Calu3 (cell line): ENCODE data around the gene MEF2C. TPM values are rescaled to one million over a fixed set of nuclear protein-coding genes. Genes with fewer than 3 reads are reported as not detected.

ENCODE experiments used
- BruUV-seq: library from RNA; stranded (reverse); fragments of 400-500 nt; replicated peaks from 2 replicates; lab custom pipeline; 2021; lab: Mats Ljungman, UMichigan
- CTCF ChIA-PET: fragments of 300-600 bp; sonication (Branson Sonifier 250); formaldehyde crosslinking; loops from one replicate; lab custom pipeline; 2022; ENCODE audit warnings: antibody characterized with exemption; lab: Charles Lee
- DNase-seq: peaks from one replicate; pipeline ENCODE4 v3.0.0; 2022
- H3K27ac Mint-ChIP-seq: one replicate; pipeline ENCODE4 v1.8.0; 2022; ENCODE audit warnings: mixed read lengths; ENCODE audit not compliant: unreplicated experiment
- H3K27me3 Mint-ChIP-seq: one replicate; pipeline ENCODE4 v1.8.0; 2022; ENCODE audit warnings: mixed read lengths; ENCODE audit not compliant: unreplicated experiment
- H3K36me3 Mint-ChIP-seq: one replicate; pipeline ENCODE4 v1.8.0; 2022; ENCODE audit warnings: mild to moderate bottlenecking, moderate library complexity, mixed read lengths; ENCODE audit not compliant: insufficient read depth, unreplicated experiment
- H3K4me1 Mint-ChIP-seq: one replicate; pipeline ENCODE4 v1.8.0; 2022; ENCODE audit warnings: mild to moderate bottlenecking, low read depth, mixed read lengths; ENCODE audit not compliant: unreplicated experiment
- H3K4me3 Mint-ChIP-seq: one replicate; pipeline ENCODE4 v1.8.0; 2022; ENCODE audit warnings: mild to moderate bottlenecking, low read depth, moderate library complexity, mixed read lengths; ENCODE audit not compliant: unreplicated experiment
- H3K9me3 Mint-ChIP-seq: one replicate; pipeline ENCODE4 v1.8.0; 2022; ENCODE audit warnings: low read depth, mixed read lengths; ENCODE audit not compliant: unreplicated experiment
- CTCF ChIP-seq: fragments of 200-600 bp; IDR thresholded peaks from one replicate; pipeline ENCODE4 v1.8.0; 2022; ENCODE audit warnings: antibody characterized with exemption; ENCODE audit not compliant: unreplicated experiment
- intact Hi-C: fragments of 100-400 bp; cut with micrococcal nuclease; formaldehyde crosslinking; loops from one replicate; pipeline ENCODE4 v1.10.0; 2022; ENCODE audit not compliant: unreplicated experiment
- total RNA-seq: library from RNA; stranded (reverse); gene quantifications from 2 replicates; pipeline ENCODE4 v1.2.3, GENCODE V29; 2022

The MEF2C gene
- total RNA-seq, 1 experiment from 2014 or later = 6.1 TPM

- CTCF ChIA-PET = no interaction called here
- DNase-seq = no peak
- no TSS peak for BruUV-seq
- Mint-ChIP-seq H3K4me1 (no peaks in the 10 kb centered on the region), H3K4me3 (no peak overlapping the region), H3K36me3 (no peaks in the 10 kb centered on the region), H3K27me3 (no peaks in the 10 kb centered on the region), H3K9me3 (no peaks in the 10 kb centered on the region), H3K27ac (no peak overlapping the region)
- no peak for TF ChIP-seq CTCF
- intact Hi-C loops = no loop called here
Measured at GRCh38 chr5:88715503-88715902, 167.5 kb downstream of the MEF2C start.

GRCh38 chr5:88713818-88714217 lies 169.2 kb downstream of the MEF2C start:
- Mint-ChIP-seq H3K4me3 (no peak overlapping the region), H3K4me1 (peaks cover 4% of the 10 kb centered on the region)

GRCh38 chr5:88708682-88709398 lies 174.1 kb downstream of the MEF2C start:
- intact Hi-C loops = no loop called here
- Mint-ChIP-seq H3K36me3 (no peaks in the 10 kb centered on the region), H3K4me3 (no peak overlapping the region), H3K27ac (no peak overlapping the region), H3K27me3 (no peaks in the 10 kb centered on the region), H3K9me3 (no peaks in the 10 kb centered on the region), H3K4me1 (peaks cover 9% of the 10 kb centered on the region)
- CTCF ChIA-PET = interaction anchor here (0.9 kb wide), 1 partner anchor 15 kb away, joined by 3 read pairs; no protein-coding TSS in a partner anchor
- no peak for DNase-seq
- BruUV-seq = no TSS peak
- no peak for TF ChIP-seq CTCF

More at GRCh38 chr5:88713818-88714217, 169.2 kb downstream of the MEF2C start:
- CTCF ChIA-PET = interaction anchor here (0.6 to 1.3 kb wide), 2 partner anchors 11 to 76 kb away, joined by 3 read pairs; no protein-coding TSS in a partner anchor
- Mint-ChIP-seq H3K27ac (no peak overlapping the region), H3K9me3 (no peaks in the 10 kb centered on the region), H3K36me3 (no peaks in the 10 kb centered on the region), H3K27me3 (no peaks in the 10 kb centered on the region)
- TF ChIP-seq CTCF = no peak
- intact Hi-C loops = no loop called here
- DNase-seq = no peak
- BruUV-seq = no TSS peak

- CTCF ChIA-PET = interaction anchor here (1.5 kb wide), 2 partner anchors 16 to 17 kb away, joined by 4 to 12 read pairs; no protein-coding TSS in a partner anchor
- Mint-ChIP-seq H3K36me3 (no peaks in the 10 kb centered on the region), H3K27me3 (no peaks in the 10 kb centered on the region), H3K9me3 (no peaks in the 10 kb centered on the region), H3K4me3 (no peak overlapping the region), H3K4me1 (peaks cover 9% of the 10 kb centered on the region), H3K27ac (no peak overlapping the region)
- TF ChIP-seq CTCF = no peak
- intact Hi-C loops = no loop called here
- no peak for DNase-seq
- BruUV-seq = no TSS peak
Measured at GRCh38 chr5:88708021-88708420, 175.0 kb downstream of the MEF2C start.
